Subcutaneous abdominal adipose tissue (tissue), 5 donors: ENCODE data around the gene CCN5.
A peak's percentile ranks its signal among the peaks of the same experiment; 100 is the strongest.

Experiments used
- H3K27ac ChIP-seq: one replicate; pipeline ENCODE4 v1.7.0; 2013; ENCODE audit warnings: low read depth, mild to moderate bottlenecking, inconsistent platforms, low read length, moderate library complexity
- H3K27me3 ChIP-seq, 5 donors: one replicate each; pipeline ENCODE4 v1.7.0; 2013; ENCODE audit warnings: low read length in 5 of 5, inconsistent platforms in 1 of 5; ENCODE audit not compliant: control insufficient read depth in 5 of 5, insufficient read depth in 4 of 5
- H3K36me3 ChIP-seq, 5 donors: one replicate each; pipeline ENCODE4 v1.7.0; 2013; ENCODE audit warnings: low read length in 5 of 5; ENCODE audit not compliant: control insufficient read depth in 5 of 5, insufficient read depth in 5 of 5
- H3K4me1 ChIP-seq, 5 donors: one replicate each; pipeline ENCODE4 v1.7.0; 2013; ENCODE audit warnings: low read length in 5 of 5, mild to moderate bottlenecking in 3 of 5, moderate library complexity in 1 of 5; ENCODE audit not compliant: control insufficient read depth in 5 of 5, insufficient read depth in 5 of 5
- H3K4me3 ChIP-seq, 5 donors: one replicate each; pipeline ENCODE4 v1.7.0; 2013; ENCODE audit warnings: low read length in 5 of 5, low read depth in 1 of 5
- H3K9ac ChIP-seq, 5 donors: one replicate each; pipeline ENCODE4 v1.7.0; 2013; ENCODE audit warnings: low read length in 5 of 5, mild to moderate bottlenecking in 4 of 5, moderate library complexity in 3 of 5
- H3K9me3 ChIP-seq, 5 donors: one replicate each; pipeline ENCODE4 v1.7.0; 2013; ENCODE audit warnings: low read length in 5 of 5; ENCODE audit not compliant: control insufficient read depth in 5 of 5
- donor health status: healthy.
- donor health status: healthy.
- donor health status: healthy.
- donor health status: healthy.
- donor health status: healthy.

The CCN5 gene

GRCh38 chr20:44723391-44723790 is 8.2 kb downstream of the CCN5 start:
- peaks cover 0 to 3% (median 0%) of the 10 kb centered on the region in 5 donors for H3K27me3 ChIP-seq
- H3K4me3 ChIP-seq = no peak overlapping the region
- no peaks in the 10 kb centered on the region for H3K9me3 ChIP-seq
- H3K36me3 ChIP-seq = peaks cover 0 to 10% (median 7%) of the 10 kb centered on the region in 5 donors
- H3K4me1 ChIP-seq = peaks cover 0 to 32% (median 24%) of the 10 kb centered on the region in 5 donors
- peak overlapping the region in 1 of 5 donors; percentile 48 for H3K9ac ChIP-seq
- no peak overlapping the region for H3K27ac ChIP-seq

GRCh38 chr20:44723798-44724362 is 8.7 kb downstream of the CCN5 start:
- Histone ChIP-seq H3K27me3 (peaks cover 0 to 3% (median 0%) of the 10 kb centered on the region in 5 donors), H3K9ac (peak overlapping the region in 1 of 5 donors; percentile 48), H3K4me1 (peaks cover 0 to 32% (median 26%) of the 10 kb centered on the region in 5 donors), H3K27ac (no peak overlapping the region), H3K4me3 (no peak overlapping the region), H3K36me3 (peaks cover 0 to 10% (median 7%) of the 10 kb centered on the region in 5 donors), H3K9me3 (no peaks in the 10 kb centered on the region)

- Histone ChIP-seq H3K27ac (no peak overlapping the region), H3K27me3 (peaks cover 0 to 3% (median 0%) of the 10 kb centered on the region in 5 donors), H3K36me3 (peaks cover 0 to 10% (median 7%) of the 10 kb centered on the region in 5 donors), H3K9me3 (no peaks in the 10 kb centered on the region), H3K4me1 (peaks cover 0 to 33% (median 28%) of the 10 kb centered on the region in 5 donors), H3K4me3 (no peak overlapping the region), H3K9ac (no peak overlapping the region)
Observed at GRCh38 chr20:44724423-44725091, 9.4 kb downstream of the CCN5 start.

GRCh38 chr20:44725837-44726236 is 10.7 kb downstream of the CCN5 start:
- H3K27ac ChIP-seq = no peak overlapping the region
- no peak overlapping the region for H3K9ac ChIP-seq
- no peak overlapping the region for H3K4me3 ChIP-seq
- peaks cover 0 to 10% (median 7%) of the 10 kb centered on the region in 5 donors for H3K36me3 ChIP-seq
- H3K4me1 ChIP-seq = peaks cover 0 to 31% (median 26%) of the 10 kb centered on the region in 5 donors
- H3K27me3 ChIP-seq = peaks cover 0 to 3% (median 0%) of the 10 kb centered on the region in 5 donors
- no peaks in the 10 kb centered on the region for H3K9me3 ChIP-seq

- H3K4me3 ChIP-seq = no peak overlapping the region
- H3K4me1 ChIP-seq = peaks cover 0 to 30% (median 23%) of the 10 kb centered on the region in 5 donors
- no peak overlapping the region for H3K9ac ChIP-seq
- no peaks in the 10 kb centered on the region for H3K9me3 ChIP-seq
- H3K27me3 ChIP-seq = peaks cover 0 to 3% (median 0%) of the 10 kb centered on the region in 5 donors
- H3K36me3 ChIP-seq = peaks cover 0 to 10% (median 7%) of the 10 kb centered on the region in 5 donors
- no peak overlapping the region for H3K27ac ChIP-seq
Observed at GRCh38 chr20:44727039-44727438, 11.9 kb downstream of the CCN5 start.

GRCh38 chr20:44727651-44728050 is 12.5 kb downstream of the CCN5 start:
- H3K27me3 ChIP-seq = peaks cover 0 to 3% (median 0%) of the 10 kb centered on the region in 5 donors
- no peaks in the 10 kb centered on the region for H3K9me3 ChIP-seq
- no peak overlapping the region for H3K4me3 ChIP-seq
- no peak overlapping the region for H3K9ac ChIP-seq
- peaks cover 0 to 30% (median 23%) of the 10 kb centered on the region in 5 donors for H3K4me1 ChIP-seq
- no peak overlapping the region for H3K27ac ChIP-seq
- peaks cover 0 to 10% (median 7%) of the 10 kb centered on the region in 5 donors for H3K36me3 ChIP-seq

- H3K27me3 ChIP-seq = peaks cover 0 to 3% (median 0%) of the 10 kb centered on the region in 5 donors
- no peak overlapping the region for H3K9ac ChIP-seq
- H3K4me1 ChIP-seq = peaks cover 0 to 34% (median 26%) of the 10 kb centered on the region in 5 donors
- no peak overlapping the region for H3K4me3 ChIP-seq
- H3K27ac ChIP-seq = peak overlapping the region; percentile 24
- peaks cover 0 to 8% (median 4%) of the 10 kb centered on the region in 5 donors for H3K36me3 ChIP-seq
- H3K9me3 ChIP-seq = no peaks in the 10 kb centered on the region
Observed at GRCh38 chr20:44728801-44729443, 13.8 kb downstream of the CCN5 start.

- Histone ChIP-seq H3K27ac (no peak overlapping the region), H3K4me1 (peaks cover 0 to 43% (median 26%) of the 10 kb centered on the region in 5 donors), H3K36me3 (peaks cover 0 to 8% (median 4%) of the 10 kb centered on the region in 5 donors), H3K4me3 (no peak overlapping the region), H3K9ac (no peak overlapping the region), H3K27me3 (no peaks in the 10 kb centered on the region), H3K9me3 (no peaks in the 10 kb centered on the region)
Observed at GRCh38 chr20:44730441-44730840, 15.3 kb downstream of the CCN5 start.

GRCh38 chr20:44731657-44732056 is 16.5 kb downstream of the CCN5 start:
- no peak overlapping the region for H3K4me3 ChIP-seq
- peaks cover 0 to 51% (median 33%) of the 10 kb centered on the region in 5 donors for H3K4me1 ChIP-seq
- H3K36me3 ChIP-seq = peaks cover 0 to 5% (median 2%) of the 10 kb centered on the region in 5 donors
- H3K9me3 ChIP-seq = no peaks in the 10 kb centered on the region
- no peak overlapping the region for H3K9ac ChIP-seq
- H3K27ac ChIP-seq = no peak overlapping the region
- H3K27me3 ChIP-seq = no peaks in the 10 kb centered on the region

- H3K4me1 ChIP-seq = peaks cover 0 to 51% (median 33%) of the 10 kb centered on the region in 5 donors
- no peaks in the 10 kb centered on the region for H3K27me3 ChIP-seq
- H3K27ac ChIP-seq = no peak overlapping the region
- no peak overlapping the region for H3K4me3 ChIP-seq
- peaks cover 0 to 2% (median 0%) of the 10 kb centered on the region in 5 donors for H3K36me3 ChIP-seq
- H3K9ac ChIP-seq = no peak overlapping the region
- H3K9me3 ChIP-seq = no peaks in the 10 kb centered on the region
Observed at GRCh38 chr20:44732327-44732726, 17.2 kb downstream of the CCN5 start.
